ENCODE results near the gene UBE2S.
A peak's percentile ranks its signal among the peaks of the same experiment; 100 is the strongest.

The UBE2S gene

DNA sequence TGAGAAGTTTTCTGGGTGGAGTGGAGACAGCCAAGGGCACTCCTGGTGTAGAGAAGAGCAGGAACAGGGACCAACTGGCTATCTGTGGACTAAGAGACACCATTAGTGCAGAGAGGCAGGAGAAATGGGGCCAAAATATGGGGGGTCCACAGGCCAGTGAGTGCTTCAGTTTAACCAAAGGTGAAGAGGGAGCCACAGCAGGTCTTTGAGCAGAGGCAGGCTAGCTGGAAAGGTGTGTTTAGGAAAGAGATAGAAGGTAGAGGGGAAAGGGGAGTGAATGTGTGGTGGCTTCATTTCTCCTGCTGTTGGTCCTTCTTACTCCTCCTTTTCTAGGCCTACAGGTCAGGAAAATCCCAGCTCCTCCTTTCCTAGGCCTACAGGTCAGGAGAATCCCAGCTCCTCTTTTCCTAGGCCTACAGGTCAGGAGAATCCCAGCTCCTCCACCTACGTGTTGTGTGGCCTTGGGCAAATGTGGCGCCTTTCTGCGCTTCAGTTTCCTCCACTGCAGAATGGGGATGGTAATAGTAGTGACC is 25.0 kb downstream of the UBE2S start:
- no peak for DNase-seq

DNA sequence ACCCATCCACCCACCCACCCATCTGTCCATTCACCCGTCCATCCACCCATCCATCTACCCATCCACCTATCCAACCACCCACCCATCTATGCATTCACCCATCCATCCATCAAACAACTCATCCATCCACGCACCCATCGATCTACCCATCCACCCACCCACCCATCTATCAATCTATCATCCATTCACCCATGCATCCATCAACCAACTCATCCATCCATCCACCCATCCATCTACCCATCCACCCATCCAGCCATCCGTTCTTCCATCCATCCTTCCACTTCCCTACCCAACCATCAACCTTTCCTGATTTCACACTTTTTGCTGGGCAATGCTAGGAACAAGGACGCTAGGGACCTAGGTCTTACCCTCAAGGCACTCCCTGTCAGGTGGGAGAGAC is 25.6 kb downstream of the UBE2S start:
- no peak for DNase-seq

DNA sequence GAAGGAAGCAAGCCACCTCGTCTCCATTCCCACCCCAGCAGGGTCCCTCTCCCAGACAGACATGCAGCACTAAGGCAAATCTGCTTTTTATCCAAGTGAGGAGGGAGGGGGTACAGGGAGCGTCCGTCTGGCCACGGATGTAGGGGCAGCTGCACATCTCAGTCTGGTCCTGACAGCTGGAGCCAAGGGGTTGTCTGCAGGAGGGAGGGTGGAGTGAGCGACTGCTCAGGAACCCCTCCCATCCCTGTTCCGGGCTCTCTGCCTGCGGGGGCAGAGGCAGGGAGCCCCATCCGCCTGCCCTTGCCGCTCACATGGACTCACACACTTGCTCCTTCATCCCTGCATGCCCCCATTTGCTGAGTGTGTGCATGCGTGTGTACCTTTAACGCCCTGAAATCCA is 28.4 kb downstream of the UBE2S start:
- no peak for DNase-seq

DNA sequence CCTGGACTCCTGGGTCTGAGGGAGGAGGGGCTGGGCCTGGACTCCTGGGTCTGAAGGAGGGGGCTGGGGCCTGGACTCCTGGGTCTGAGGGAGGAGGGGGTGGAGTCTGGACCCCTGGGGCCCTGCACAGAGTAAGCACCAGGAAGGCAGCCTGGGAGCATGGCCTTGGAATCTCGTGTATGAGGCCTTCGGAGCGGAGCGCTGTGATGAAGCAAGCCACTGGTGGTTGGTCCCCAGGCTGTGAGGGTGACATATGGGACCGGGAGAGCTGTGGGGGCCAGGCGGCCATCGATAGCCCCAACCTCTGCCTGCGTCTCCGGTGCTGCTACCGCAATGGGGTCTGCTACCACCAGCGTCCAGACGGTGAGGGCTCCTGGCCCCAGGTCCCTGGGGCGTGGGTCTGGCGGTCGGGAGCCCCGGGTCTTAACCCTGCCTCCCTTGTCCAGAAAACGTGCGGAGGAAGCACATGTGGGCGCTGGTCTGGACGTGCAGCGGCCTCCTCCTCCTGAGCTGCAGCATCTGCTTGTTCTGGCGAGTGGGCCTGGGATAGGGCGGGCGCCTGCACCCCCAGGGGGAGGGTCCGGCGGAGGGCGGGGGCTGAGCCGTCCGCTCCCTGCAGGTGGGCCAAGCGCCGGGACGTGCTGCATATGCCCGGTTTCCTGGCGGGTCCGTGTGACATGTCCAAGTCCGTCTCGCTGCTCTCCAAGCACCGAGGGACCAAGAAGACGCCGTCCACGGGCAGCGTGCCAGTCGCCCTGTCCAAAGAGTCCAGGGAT is 30.0 kb downstream of the UBE2S start:
- no peak for DNase-seq

DNA sequence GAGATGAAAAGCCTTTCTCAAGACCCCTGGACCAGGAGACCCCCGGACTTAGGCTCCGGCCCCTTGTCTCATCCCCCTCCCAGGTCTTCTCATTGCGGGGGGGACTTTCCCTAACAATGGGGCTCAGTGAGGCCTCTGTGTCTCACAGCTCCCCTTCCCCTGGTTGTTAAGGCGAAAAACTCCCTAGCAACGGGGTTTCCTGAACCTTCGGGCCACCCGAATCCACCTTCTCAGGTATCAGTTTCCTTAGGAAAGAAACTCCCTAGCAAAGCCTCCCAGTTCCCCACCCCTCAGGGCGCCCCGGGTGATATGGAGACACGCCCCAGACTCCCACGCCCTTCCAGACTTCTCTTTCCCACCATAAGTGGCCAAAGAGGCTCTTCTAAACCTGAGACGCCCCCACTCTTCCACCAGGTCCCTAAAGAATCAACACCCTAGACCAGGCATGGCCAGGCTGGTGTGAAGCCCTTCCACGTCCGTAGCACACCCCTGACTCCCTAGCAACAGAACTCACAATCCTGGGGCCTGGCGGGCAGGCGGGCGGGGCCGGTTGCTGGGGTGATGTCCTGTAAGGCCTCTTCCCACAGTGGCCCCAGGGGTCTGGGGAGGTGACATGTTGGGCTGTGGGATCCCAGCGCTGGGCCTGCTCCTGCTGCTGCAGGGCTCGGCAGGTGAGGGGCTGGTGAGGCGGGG is 31.2 kb downstream of the UBE2S start, which contains the start of gene TMEM190:
TMEM190 (plus strand) TSS at position 586 of the 693 bp plus-strand sequence; CDS start at position 614, 28 bp downstream.
- DNase-seq, result no peak

DNA sequence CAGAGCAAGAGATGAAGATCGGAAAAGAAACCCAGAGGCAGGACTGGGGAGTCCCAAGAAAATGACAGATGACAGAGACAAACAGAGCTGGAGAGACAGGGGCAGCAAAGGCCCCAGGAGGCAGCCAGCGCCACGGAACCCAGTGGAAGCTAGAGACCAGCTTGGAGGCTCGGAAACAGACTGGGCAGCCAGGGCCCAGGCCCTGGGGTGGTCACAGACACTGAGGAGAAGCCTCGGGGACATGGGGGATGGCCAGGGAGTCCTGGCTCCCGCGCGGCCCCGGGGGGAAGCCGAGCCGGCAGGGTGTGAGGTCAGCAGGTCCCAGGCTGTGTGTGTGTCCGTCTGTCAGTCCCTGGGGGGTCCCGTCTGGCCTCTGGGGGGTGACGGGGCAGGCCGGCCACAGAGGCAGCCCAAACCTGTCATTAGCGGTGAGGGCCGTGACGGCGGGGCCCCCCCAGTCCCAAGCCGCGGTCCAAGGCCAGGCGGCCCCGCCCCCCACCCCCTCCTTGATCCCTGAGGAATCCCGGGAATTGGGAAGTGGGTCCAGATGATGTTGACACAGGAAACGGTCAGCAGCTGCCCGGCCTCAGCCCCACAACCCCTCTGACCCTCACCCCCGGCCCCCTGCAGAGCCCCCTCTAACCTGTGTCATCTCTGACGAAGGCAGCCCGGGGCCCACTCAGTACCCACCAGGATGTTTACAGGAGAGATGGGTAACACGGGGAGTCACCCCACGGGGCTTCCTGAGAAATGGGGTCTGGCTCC is 33.4 kb downstream of the UBE2S start:
- no peak for DNase-seq

DNA sequence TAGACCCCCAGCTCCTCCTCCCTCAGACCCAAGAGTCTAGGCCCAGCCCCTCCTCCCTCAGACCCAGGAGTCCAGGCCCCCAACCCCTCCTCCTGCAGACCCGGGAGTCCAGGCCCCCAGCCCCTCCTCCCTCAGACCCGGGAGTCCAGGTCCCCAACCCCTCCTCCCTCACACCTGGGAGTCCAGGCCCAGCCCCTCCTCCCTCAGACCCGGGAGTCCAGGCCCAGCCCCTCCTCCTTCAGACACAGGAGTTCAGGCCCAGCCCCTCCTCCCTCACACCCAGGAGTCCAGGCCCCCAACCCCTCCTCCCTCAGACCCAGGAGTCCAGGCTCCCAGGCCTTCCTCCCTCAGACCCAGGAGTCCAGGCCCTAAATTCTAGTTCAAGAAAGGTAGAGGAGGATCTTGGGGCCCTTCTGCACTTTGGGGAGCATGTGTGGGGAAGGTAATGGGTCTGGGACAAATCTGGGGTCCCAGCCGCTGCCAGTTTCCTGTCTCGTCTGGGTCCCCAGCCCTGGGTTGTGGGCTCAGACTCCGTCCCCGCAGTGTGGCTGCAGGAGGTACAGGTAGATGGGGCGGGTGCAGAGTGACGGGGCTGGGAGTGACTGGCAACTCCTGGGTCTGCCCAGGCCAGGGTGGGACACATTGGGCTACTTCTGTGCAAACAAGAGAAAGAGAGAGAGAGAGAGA is 34.1 kb downstream of the UBE2S start:
- no peak for DNase-seq

DNA sequence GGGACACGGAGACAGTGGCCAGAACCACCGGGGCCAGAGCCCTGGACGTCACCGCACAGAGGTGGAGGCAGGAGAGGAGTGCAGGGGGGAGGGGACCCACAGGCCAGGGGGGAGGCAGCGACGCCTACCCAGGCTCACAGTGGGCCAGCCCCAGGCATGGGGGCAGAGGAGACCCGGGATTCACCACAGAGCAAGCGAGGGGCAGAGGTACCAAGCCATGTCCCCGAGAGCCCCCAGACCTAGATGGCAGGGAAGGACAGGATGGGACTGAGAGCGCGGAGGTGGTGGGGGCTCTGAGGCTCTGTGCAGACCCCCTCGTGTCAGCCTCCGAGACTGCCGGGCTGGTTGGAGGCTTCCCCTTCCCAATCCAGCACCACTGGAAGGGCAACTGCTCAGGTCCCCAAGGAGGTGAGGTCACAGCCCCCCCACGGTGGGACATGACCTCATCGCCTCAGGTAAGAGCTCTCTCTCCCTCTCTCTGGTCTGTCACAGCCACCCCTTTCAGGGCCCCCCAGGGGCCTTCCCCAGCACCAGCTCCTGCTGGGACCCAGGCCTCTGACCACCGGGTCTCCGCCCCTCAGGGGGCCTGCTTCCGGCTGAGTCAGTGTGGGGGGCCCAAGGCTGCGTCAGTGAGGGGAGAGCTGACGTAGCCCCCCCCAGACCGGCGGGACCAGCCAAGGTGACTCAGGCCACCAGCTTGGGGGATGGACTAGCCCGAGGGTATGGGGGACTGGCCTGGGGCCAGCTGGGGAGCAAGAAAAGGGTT is 35.1 kb downstream of the UBE2S start:
- DNase-seq, result no peak

DNA sequence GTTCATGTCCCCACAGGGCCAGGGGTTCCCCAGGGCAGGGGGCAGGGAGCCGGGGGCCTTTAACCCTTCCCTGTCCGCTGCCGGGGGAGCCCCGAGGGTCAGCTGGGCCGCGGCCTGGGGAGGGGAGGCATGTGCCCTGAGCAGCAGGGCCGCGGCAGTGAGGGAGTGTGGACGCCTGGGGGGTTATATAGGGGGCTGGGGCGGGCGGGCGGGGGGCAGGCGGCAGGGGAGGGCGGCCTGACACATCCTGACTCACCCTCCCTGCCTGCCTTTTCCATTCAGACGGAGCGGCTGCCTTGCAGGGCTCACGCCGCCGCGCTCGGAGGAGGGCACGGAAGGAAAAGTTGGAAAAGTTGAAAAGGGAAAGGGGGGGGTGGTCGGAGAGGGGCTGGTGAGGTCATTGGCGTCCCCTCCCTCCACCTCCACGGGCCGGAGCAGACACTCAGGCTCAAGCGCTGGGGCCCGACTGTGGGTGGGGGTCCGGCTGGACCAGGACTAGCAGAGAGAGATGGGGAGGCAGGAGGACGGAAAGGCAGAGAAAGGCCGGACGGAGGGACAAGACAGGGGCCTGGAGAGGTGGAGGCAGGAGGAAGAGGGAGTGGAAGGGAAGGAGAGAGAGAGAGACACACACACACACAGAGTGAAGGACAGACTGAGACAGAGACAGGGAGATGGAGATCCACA is 37.1 kb downstream of the UBE2S start, which contains the start of gene IL11:
IL11 (minus strand) TSS at position 159 of the 684 bp plus-strand sequence; CDS start at position 6, 153 bp downstream.
- DNase-seq, result no peak

DNA sequence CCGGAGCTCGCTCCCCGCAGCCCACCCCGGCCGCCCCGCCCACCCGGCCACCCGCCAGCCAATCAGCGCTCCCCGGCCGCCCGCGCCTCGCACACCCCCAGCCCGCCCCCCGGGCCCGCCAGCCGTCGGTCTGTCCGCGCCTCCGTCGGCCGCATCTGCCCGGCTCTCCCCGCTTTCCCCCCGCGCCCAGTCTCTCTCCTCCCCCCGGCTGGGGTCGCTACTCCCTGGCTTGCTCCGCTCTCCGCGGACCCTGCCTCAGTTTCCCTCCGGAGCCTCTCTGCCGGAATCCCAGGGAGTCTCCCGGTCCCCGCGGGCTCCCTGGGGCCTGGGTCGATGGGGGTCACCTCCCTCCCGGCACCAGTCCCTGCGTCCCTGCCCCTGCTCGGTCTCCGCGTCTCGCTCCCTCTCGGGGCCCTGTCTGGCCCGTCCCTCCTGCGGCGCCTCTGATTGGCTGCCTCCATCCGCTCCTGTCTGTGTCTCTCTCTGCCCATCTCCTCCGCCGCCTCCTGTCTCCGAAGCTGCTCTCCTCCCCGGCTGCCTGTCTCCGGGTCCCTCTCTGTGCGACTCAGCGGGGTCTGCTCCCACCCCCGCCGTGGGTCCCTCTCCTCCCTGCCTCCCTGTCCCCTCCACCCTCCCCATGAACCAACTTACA is 37.8 kb downstream of the UBE2S start:
- peak in 1 of 2 donors; percentile 49 for DNase-seq

DNA sequence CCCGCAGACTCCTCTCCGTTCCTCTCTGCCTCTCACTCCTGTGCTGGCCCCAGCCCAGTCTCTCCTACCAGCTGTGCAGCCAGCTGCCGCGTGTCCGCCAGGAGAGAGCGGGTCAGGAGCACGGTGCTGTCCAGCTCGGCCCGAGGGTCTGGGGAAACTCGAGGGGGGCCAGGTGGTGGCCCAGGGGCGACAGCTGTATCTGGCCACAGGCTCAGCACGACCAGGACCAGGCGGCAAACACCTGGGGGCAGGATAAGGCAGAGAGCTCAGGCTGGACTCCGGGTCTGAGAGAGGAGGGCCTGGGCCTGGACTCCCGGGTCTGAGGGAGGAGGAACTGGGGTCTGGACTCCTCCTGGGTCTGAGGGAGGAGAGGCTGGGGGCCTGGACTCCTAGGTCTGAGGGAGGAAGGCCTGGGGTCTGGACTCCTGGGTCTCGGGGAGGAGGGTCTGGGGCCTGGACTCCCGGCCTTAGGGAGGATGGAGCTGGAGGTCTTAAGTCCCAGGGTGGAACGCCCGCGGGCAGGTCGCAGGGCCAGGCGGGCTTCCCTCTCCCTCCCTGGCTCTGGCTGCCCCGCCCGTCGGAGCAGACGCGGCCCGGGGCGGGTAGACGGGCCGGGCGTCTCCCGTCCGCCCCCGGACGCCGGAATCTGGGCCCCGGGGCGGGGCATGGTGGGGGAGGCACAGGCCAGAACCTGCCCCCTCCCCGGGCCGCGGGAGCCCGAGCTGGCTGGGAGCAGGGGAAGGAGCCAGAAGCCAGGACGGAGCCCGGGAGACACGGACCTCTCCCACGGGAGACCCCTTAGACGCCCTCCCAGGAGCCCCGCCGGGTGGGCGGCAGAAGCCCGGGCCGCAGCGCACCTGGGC is 38.7 kb downstream of the UBE2S start:
- DNase-seq, result peak in 1 of 2 donors; percentile 44

DNA sequence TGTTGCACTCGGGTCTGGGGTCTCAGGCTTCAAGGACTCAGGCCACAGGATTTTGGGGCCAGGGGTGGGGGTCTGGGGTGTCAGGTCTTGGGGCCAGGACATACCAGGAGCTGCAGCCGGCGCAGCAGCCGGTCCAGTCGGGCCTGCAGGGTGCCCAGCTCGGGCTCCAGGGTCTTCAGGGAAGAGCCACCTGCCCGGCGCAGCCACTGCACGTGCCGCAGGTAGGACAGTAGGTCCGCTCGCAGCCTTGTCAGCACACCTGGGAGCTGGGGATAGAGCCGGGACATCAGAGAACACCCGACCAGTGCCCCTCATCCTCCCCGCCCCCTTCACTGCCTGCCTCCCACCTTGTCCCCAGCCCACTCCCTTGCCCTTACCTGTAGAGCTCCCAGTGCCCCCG is 39.5 kb downstream of the UBE2S start:
- no peak for DNase-seq

DNA sequence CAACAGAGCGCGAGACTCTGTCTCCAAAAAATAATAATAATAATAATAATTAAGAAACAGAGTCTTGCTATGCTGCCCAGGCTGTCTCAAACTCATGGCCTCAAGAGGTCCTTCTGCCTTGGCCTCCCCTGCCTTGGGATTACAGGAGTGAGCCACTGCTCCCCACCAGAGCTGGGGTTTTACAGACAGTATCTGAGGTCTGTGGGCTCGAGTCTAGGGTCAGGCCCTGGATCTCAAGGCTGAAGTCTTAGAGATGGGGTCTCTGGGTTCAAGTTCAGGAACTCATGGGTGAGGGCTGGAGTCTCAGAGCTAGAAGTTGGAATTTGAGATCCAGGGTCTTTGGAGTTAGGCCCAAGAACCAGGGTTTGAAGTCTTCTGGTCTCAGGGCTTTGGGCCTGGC is 40.8 kb downstream of the UBE2S start:
- DNase-seq, result no peak

DNA sequence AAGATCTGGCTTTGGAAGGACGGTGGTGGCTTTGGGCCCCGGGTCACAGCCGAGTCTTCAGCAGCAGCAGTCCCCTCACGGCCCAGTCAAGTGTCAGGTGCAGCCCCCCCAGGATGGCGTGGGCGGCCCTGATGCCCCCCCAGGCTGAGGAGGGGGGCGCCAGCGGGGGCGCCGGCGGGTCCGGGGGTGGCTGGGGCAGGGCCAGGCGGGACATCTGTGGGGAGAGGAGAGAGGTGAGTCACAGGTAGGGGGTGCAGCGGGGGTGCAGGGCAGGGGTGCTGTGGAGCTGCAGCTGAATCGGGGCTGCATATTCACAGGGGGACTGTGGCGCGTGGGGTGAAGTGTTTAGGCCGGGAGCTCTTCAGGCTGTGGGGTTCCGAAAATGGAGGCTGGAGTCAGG is 41.6 kb downstream of the UBE2S start:
- DNase-seq, result no peak

DNA sequence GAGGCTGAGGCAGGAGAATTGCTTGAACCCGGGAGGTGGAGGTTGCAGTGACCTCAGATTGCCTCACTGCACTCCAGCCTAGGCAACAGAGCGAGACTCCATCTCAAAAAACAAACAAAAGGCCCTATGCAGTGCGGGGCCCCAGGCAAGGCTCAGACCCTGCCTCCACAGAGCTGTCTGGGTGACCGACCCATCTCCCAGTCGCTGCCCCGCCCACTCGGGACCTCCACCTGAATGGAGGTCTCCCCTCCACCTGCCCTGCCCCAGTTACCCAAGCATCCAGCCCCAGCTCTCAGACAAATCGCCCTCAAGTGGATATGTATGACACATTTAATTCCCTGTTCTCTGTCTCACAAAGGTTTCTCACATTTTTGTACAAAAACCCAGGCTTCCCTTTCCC is 42.3 kb downstream of the UBE2S start:
- no peak for DNase-seq

DNA sequence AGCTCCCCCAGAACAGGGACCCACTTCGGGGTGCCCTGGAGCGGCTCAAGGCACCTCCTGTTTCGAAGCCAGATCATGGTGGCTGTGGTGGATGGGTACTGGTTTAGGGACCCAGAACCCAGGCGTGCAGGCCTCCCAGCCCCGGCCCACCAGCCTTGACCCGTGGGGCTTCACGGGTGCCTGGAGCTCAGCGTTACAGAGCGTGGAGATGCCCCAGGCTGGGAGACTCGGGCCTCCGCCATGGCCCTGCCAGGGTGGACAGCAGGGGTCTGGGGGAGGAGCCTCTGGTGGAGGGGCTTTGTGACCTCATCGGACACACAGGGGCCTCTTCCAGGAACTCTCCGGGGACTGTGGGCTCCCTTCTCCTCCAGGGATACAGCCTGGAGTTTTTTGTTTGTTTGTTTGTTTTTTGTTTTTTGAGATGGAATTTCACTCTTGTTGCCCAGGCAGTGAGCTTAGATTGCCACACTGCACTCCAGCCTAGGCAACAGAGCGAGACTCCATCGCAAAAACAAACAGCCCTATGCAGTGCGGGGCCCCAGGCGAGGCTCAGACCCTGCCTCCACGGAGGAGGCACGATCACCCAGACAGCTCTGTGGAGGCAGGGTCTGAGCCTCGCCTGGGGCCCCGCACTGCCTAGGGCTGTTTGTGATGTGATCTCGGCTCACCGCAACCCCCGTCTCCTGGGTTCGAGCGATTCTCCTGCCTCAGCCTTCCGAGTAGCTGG is 44.4 kb downstream of the UBE2S start, which contains the start of gene GARIN5B:
GARIN5B (minus strand) TSS at position 271 of the 727 bp plus-strand sequence; CDS start at position 77, 194 bp downstream.
- no peak for DNase-seq

DNA sequence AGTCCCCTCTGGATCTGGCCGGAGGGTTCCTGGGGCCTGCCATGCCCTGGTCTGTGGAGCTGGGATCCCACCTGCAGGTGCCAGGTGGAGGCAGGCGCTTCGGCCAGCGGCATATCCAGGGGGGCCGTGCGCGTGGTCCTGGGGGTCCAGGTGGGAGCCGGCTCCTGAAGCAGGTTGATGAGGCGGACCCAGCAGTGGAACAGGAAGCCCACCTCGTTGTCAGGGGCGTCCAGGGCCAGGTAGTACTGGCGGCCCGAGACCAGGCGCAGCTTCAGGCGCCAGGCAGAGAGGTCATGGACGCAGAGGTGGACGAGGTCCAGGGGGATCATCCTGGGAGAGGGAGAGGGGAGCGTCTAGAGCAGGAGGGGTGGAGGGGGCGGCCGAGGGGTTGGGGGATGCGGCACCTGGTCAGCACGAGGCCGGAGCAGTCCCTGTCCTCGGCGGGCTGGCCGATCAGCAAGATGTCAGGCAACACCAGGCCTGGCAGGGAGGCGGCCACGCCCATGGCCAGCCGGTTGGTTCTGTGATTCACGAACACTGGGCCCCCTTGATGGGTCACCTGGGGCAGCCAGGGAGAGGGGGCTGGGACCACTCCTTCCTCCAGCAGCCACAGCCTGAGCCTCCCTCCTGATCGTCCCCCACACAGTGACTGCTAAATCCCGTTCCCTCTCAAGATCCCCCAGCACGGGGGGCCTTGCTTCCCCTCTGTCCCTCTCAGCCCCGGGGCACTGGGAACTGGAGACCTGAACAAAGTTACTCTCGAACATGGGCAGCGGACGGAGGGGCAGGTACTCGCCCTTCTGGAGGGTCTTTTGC is 45.2 kb downstream of the UBE2S start:
- DNase-seq, result no peak

DNA sequence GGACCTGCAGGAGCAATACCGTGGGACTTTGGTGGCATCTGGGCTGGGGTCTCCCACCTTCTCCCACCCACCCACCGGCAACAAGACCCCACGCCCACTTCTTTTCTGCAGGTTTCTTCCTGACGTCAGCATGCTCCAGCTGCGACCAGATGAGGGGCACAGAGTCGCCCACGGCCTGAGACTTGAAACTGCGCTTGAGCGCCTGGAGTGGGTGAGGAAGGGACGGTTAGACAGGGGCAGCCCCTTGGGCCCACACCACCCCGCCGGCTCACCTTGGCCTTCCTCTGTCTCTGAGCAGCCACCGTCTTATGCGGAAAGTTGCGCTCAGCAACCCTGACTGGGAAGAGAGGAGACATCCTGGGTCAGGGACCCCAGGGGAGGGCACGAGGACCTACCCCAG is 46.7 kb downstream of the UBE2S start:
- no peak for DNase-seq

All from stimulated activated CD4-positive, alpha-beta T cell treated with anti-CD3 and anti-CD28 coated beads, Interleukin-2, amount 100 ng/mL, for 24 hours (primary cell).